ENCODE data around the gene RRP7A.

- no peak for TF ChIP-seq CTCF (IDR thresholded peaks at IDR 0.05)
- TF ChIP-seq EZH2 (IDR thresholded peaks at IDR 0.05; ENCODE audit: borderline replicate concordance, insufficient read depth, low read depth, low read length, poor library complexity, severe bottlenecking), result no peak
Observed at GRCh38 chr22:42522546-42522945, 3.0 kb upstream of the RRP7A start.

All from B cell (primary cell).